ENCODE measurements around the gene POLR2J. TPM values are rescaled to one million over a fixed set of nuclear protein-coding genes. Genes with fewer than 3 reads are reported as not detected.
"Not testable (repeated sequence)": the region's sequence is repeated elsewhere in the genome, so short reads cannot be mapped to it uniquely, and the experiment has no call there.

Gene POLR2J
- total and polyA plus RNA-seq, 5 experiments from 2014 or later: 44.3 to 112 (median 65.6) TPM

- not testable (repeated sequence) for H3K4me1 Mint-ChIP-seq
Observed at GRCh38 chr7:102454932-102455331, 23.8 kb downstream of the POLR2J start.

GRCh38 chr7:102454468-102454867 lies 24.3 kb downstream of the POLR2J start:
- no peaks in the 10 kb centered on the region for H3K27me3 Mint-ChIP-seq
- H3K36me3 Mint-ChIP-seq: peaks cover 0 to 29% (median 2%) of the 10 kb centered on the region in 3 donors
- no peak overlapping the region for H3K27ac Mint-ChIP-seq

More at GRCh38 chr7:102454932-102455331, 23.8 kb downstream of the POLR2J start:
- not testable (repeated sequence) for ATAC-seq, DNase-seq, H3K9me3 Mint-ChIP-seq, H3K27ac Mint-ChIP-seq, H3K27me3 Mint-ChIP-seq, H3K4me3 Mint-ChIP-seq
- peaks cover 0 to 29% (median 2%) of the 10 kb centered on the region in 3 donors for H3K36me3 Mint-ChIP-seq
- POLR2A ChIA-PET: interaction anchor here (0.5 kb wide), 1 partner anchor 12 kb away, joined by 7 read pairs; no protein-coding TSS in a partner anchor

GRCh38 chr7:102453319-102453718 lies 25.4 kb downstream of the POLR2J start:
- Mint-ChIP-seq H3K36me3 (peaks cover 0 to 26% (median 2%) of the 10 kb centered on the region in 3 donors), H3K4me1 (peaks cover 4 to 8% (median 5%) of the 10 kb centered on the region in 4 donors), H3K27ac (peak overlapping the region in 3 of 10 donors; percentile 17 to 49 (median 28)), H3K27me3 (no peaks in the 10 kb centered on the region), H3K4me3 (no peak overlapping the region), H3K9me3 (no peaks in the 10 kb centered on the region)
- DNase-seq (no peak), ATAC-seq (no peak)
- POLR2A ChIA-PET: no interaction called here

More at GRCh38 chr7:102454468-102454867, 24.3 kb downstream of the POLR2J start:
- Mint-ChIP-seq H3K9me3 (no peaks in the 10 kb centered on the region), H3K4me3 (no peak overlapping the region), H3K4me1 (peaks cover 4 to 6% (median 5%) of the 10 kb centered on the region in 4 donors)
- POLR2A ChIA-PET: interaction anchor here (0.5 to 0.6 kb wide), 2 partner anchors 13 to 48 kb away, joined by 3 to 7 read pairs; no protein-coding TSS in a partner anchor
- no peak for DNase-seq
- ATAC-seq: no peak

GRCh38 chr7:102452451-102452850 lies 26.3 kb downstream of the POLR2J start:
- no peaks in the 10 kb centered on the region for H3K27me3 Mint-ChIP-seq
- peak overlapping the region in 1 of 10 donors; percentile 27 for H3K27ac Mint-ChIP-seq
- peaks cover 4 to 8% (median 5%) of the 10 kb centered on the region in 4 donors for H3K4me1 Mint-ChIP-seq
- DNase-seq (no peak), ATAC-seq (no peak)
- H3K9me3 Mint-ChIP-seq: no peaks in the 10 kb centered on the region
- no peak overlapping the region for H3K4me3 Mint-ChIP-seq
- H3K36me3 Mint-ChIP-seq: peaks cover 0 to 22% (median 2%) of the 10 kb centered on the region in 3 donors
- POLR2A ChIA-PET: interaction anchor here (1.2 to 3.5 kb wide), 3 partner anchors 26 to 40 kb away, joined by 3 to 17 read pairs (median 8); no protein-coding TSS in a partner anchor

- H3K4me1 Mint-ChIP-seq: peaks cover 4 to 9% (median 5%) of the 10 kb centered on the region in 4 donors
- no peak overlapping the region for H3K4me3 Mint-ChIP-seq
- H3K27me3 Mint-ChIP-seq: no peaks in the 10 kb centered on the region
- peaks cover 0 to 21% (median 4%) of the 10 kb centered on the region in 3 donors for H3K36me3 Mint-ChIP-seq
- no peak for ATAC-seq
- POLR2A ChIA-PET: interaction anchor here (0.7 to 3.5 kb wide), 5 partner anchors 25 to 55 kb away, joined by 3 to 17 read pairs (median 5); partner anchors contain the start of gene PRKRIP1
- no peak for DNase-seq
- H3K9me3 Mint-ChIP-seq: no peaks in the 10 kb centered on the region
- H3K27ac Mint-ChIP-seq: no peak overlapping the region
Observed at GRCh38 chr7:102451371-102452054, 27.2 kb downstream of the POLR2J start.

- Mint-ChIP-seq H3K27me3 (no peaks in the 10 kb centered on the region), H3K9me3 (no peaks in the 10 kb centered on the region), H3K4me1 (peaks cover 5 to 9% (median 6%) of the 10 kb centered on the region in 4 donors)
Observed at GRCh38 chr7:102450242-102450641, 28.5 kb downstream of the POLR2J start.

GRCh38 chr7:102449136-102449535 lies 29.6 kb downstream of the POLR2J start:
- peaks cover 5 to 12% (median 6%) of the 10 kb centered on the region in 4 donors for H3K4me1 Mint-ChIP-seq
- ATAC-seq (no peak), DNase-seq (no peak)
- H3K9me3 Mint-ChIP-seq: no peaks in the 10 kb centered on the region
- no peak overlapping the region for H3K4me3 Mint-ChIP-seq
- H3K27me3 Mint-ChIP-seq: no peaks in the 10 kb centered on the region
- H3K27ac Mint-ChIP-seq: peak overlapping the region in 3 of 10 donors; percentile 24 to 65 (median 60)
- H3K36me3 Mint-ChIP-seq: peaks cover 0 to 33% (median 4%) of the 10 kb centered on the region in 3 donors
- POLR2A ChIA-PET: interaction anchor here (1.0 to 1.7 kb wide), 3 partner anchors 16 to 36 kb away, joined by 3 to 11 read pairs (median 10); partner anchors contain the start of gene ORAI2

More at GRCh38 chr7:102450242-102450641, 28.5 kb downstream of the POLR2J start:
- H3K27ac Mint-ChIP-seq: peak overlapping the region in 8 of 10 donors; percentile 47 to 84 (median 56)
- POLR2A ChIA-PET: interaction anchor here (0.6 to 3.5 kb wide), 7 partner anchors 24 to 54 kb away, joined by 3 to 17 read pairs (median 5); partner anchors contain the start of gene PRKRIP1
- H3K4me3 Mint-ChIP-seq: no peak overlapping the region
- DNase-seq (peak; percentile 39 to 83 (median 52)), ATAC-seq (peak; percentile 95 to 97)
- peaks cover 0 to 27% (median 4%) of the 10 kb centered on the region in 3 donors for H3K36me3 Mint-ChIP-seq

- Mint-ChIP-seq H3K4me1 (peaks cover 5 to 22% (median 6%) of the 10 kb centered on the region in 4 donors), H3K27me3 (no peaks in the 10 kb centered on the region), H3K9me3 (no peaks in the 10 kb centered on the region), H3K27ac (no peak overlapping the region), H3K4me3 (no peak overlapping the region), H3K36me3 (peaks cover 0 to 40% (median 4%) of the 10 kb centered on the region in 3 donors)
- POLR2A ChIA-PET: interaction anchor here (1.1 kb wide), 1 partner anchor 43 kb away, joined by 3 read pairs; no protein-coding TSS in a partner anchor
- DNase-seq (no peak), ATAC-seq (no peak)
Observed at GRCh38 chr7:102447311-102447710, 31.4 kb downstream of the POLR2J start.

- Mint-ChIP-seq H3K9me3 (no peaks in the 10 kb centered on the region), H3K4me1 (peaks cover 5 to 29% (median 6%) of the 10 kb centered on the region in 4 donors), H3K4me3 (no peak overlapping the region), H3K27me3 (no peaks in the 10 kb centered on the region), H3K36me3 (peaks cover 0 to 48% (median 4%) of the 10 kb centered on the region in 3 donors), H3K27ac (peak overlapping the region in 3 of 10 donors; percentile 34 to 67 (median 40))
- no peak for ATAC-seq
- POLR2A ChIA-PET: interaction anchor here (0.7 to 1.1 kb wide), 2 partner anchors 42 to 44 kb away, joined by 3 read pairs; no protein-coding TSS in a partner anchor
- no peak for DNase-seq
Observed at GRCh38 chr7:102446387-102447156, 32.1 kb downstream of the POLR2J start.

- no peak for ATAC-seq
- POLR2A ChIA-PET: interaction anchor here (0.7 to 4.7 kb wide), 2 partner anchors 13 to 43 kb away, joined by 3 to 22 read pairs; partner anchors contain the start of gene ORAI2
- peaks cover 0 to 52% (median 4%) of the 10 kb centered on the region in 3 donors for H3K36me3 Mint-ChIP-seq
- no peaks in the 10 kb centered on the region for H3K27me3 Mint-ChIP-seq
- H3K4me1 Mint-ChIP-seq: peaks cover 5 to 30% (median 7%) of the 10 kb centered on the region in 4 donors
- H3K9me3 Mint-ChIP-seq: no peaks in the 10 kb centered on the region
- DNase-seq: no peak
- H3K27ac Mint-ChIP-seq: peak overlapping the region in 4 of 10 donors; percentile 25 to 79 (median 60)
- no peak overlapping the region for H3K4me3 Mint-ChIP-seq
Observed at GRCh38 chr7:102445674-102446071, 33.0 kb downstream of the POLR2J start.

- H3K27me3 Mint-ChIP-seq: no peaks in the 10 kb centered on the region
- H3K27ac Mint-ChIP-seq: peak overlapping the region in 6 of 10 donors; percentile 15 to 79 (median 50)
- H3K36me3 Mint-ChIP-seq: peaks cover 0 to 58% (median 4%) of the 10 kb centered on the region in 3 donors
- H3K9me3 Mint-ChIP-seq: no peaks in the 10 kb centered on the region
- POLR2A ChIA-PET: interaction anchor here (0.7 to 4.7 kb wide), 3 partner anchors 12 to 49 kb away, joined by 3 to 22 read pairs (median 9); partner anchors contain the start of genes ORAI2 and PRKRIP1
- peaks cover under 1 to 26% (median 3%) of the 10 kb centered on the region in 4 donors for H3K4me1 Mint-ChIP-seq
- H3K4me3 Mint-ChIP-seq: peak overlapping the region in 1 of 10 donors; percentile 58
- DNase-seq (no peak), ATAC-seq (no peak)
Observed at GRCh38 chr7:102444961-102445673, 33.6 kb downstream of the POLR2J start.

Measured in naive thymus-derived CD8-positive, alpha-beta T cell (primary cell).